Activated T-cell treated with anti-CD3 and anti-CD28 coated beads for 4 hours (primary cell): ENCODE data around the gene RAE1.

Source experiments
- DNase-seq: peaks from one replicate; pipeline ENCODE4 v3.0.0-alpha.2; 2020

Gene RAE1

GRCh38 chr20:57401565-57401918 lies 50.5 kb downstream of the RAE1 start:
- DNase-seq: no peak

GRCh38 chr20:57402206-57403125 lies 51.4 kb downstream of the RAE1 start:
- no peak for DNase-seq

- no peak for DNase-seq
Observed at GRCh38 chr20:57403216-57403615, 52.2 kb downstream of the RAE1 start.

DNA sequence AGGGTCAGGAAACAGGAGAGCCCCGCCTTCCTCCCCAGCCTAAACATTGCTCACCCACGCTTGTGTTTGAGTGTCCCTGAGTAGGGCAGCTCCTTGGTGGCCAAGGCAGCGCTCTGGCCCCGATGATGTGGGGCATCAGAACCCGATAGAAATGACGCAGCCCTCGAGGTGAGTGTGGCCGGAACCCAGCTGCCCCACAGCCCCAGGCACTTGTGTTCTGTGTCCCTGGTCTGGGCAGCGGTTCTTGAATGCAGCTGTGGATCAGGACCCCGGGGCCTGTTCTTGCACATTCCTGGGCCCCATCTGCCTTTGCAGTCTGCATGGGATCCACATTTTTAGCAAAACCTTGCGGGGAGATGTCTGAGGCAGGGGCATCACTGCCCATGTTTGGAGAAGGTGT lies 53.0 kb downstream of the RAE1 start:
- DNase-seq: no peak

DNA sequence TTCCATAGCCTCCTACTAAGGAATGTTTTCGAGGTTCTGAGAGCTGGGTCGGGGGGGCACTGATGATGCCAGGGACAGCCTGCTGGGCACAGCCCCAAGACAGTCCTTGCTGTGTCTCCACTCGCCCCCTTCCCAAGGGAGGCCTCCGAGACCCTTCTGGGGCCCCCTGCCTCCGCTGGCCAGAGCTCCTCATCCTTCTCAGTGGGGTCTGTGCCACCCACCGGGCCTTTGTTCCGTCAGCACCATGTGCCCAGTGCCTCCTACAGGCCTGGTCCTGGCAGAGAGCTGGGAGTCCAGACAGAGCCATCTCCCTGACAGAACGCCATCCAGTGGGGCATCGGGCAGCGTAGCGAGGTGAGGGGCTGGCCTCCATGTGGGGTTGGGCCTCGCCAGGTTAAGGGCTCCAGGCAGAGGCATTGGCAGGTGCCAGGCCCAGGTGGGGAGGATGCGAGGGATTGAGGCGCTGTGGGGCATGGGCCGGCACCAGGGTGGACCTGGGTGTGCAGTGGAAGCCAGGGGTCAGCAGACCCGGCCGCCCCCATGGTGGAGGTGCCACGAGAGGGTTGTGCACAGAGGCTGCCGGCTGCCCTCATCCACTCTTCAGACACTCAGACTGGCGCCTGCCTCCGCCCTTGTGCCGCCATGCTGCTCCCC lies 53.5 kb downstream of the RAE1 start:
- DNase-seq: no peak

GRCh38 chr20:57405236-57406016 lies 54.4 kb downstream of the RAE1 start:
- no peak for DNase-seq

GRCh38 chr20:57407541-57407956 lies 56.5 kb downstream of the RAE1 start:
- DNase-seq: no peak

DNA sequence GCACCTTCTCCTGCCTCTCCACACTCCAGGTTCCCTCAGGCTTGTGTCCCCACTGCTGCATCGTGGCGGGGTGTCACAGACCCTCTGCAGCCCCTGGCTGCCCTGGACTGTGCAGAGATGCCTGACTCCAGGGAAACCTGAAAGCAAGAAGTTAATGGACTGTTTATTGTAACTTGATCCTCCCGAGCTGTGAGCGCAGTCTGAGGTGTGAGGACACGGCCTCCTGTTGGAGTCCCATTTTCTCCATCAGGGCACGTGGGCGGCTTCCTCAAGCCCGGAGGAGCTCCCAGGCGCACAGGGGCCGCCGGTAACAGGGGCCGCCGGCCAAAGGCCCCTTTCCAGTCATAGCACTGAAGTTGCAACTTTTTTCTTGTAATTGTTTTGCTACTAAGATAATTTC lies 57.1 kb downstream of the RAE1 start:
- DNase-seq: no peak

DNA sequence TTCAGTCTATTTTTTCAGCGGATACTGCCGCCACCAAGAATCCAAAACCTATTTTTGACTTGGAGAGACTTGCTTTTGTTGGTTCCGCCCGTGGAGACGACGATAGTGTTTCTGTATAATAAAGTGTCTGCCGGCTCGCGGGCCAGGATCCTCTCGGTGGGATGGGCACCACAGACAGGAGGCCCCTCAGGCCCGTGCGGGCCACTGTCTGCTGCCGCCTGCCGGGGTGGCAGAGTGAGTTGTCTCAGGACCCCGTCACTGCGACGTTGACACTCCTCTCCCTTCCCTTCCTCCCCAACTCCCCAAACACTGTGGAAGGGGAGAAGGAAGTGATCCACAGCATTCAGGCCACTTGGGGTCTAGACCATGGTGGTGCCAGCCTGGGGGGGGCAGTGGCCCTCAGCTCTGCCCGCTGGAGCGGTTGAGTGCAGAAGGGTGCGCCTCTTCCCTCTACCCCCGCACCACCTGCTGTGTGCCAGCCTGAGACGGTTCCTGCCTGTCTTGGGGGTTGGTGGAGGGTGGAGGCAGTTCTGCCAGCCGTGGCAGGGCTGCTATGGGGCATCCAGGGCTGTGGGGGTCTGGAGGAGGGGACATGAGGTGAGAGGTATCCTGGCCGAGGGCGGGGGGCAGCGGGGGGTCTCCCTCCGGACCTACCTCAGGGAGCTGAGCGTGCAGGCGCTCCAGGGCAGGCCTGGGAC lies 57.6 kb downstream of the RAE1 start:
- DNase-seq: no peak

GRCh38 chr20:57409316-57409671 lies 58.2 kb downstream of the RAE1 start:
- no peak for DNase-seq

DNA sequence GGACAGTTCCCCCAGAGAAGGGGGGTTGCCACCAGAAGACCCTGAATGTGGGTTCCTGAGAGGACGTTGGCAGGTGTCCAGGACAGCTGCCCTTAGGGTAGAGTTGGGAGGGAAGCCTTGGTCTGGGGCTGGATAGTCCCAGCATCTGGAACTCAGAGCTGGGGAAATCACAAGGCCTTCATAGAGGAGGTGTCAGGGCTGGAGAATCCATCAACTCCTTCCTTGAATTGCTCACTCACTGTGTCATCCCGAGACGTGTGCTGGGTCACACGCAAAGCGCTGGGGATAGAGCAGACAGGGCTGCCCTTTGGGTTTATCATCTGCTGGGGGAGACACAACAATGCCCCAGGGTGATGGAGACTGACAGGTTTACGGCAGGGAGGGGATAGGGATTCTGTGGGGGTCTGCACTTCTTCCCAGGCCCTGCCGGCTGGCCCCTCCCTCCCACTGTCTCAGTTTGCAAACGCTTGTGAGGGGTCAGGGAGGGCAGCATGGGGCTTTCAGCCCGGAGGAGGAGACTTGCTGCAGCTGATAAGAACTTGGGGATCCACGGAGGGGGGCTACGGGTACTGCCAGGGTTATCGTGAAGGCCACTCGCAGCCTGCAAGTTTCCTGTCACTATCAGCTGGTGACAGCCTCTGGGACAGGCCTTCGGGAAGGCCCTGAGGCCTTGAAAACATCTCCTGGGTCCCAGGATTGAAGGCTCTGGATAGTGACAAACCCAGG lies 58.8 kb downstream of the RAE1 start:
- no peak for DNase-seq

DNA sequence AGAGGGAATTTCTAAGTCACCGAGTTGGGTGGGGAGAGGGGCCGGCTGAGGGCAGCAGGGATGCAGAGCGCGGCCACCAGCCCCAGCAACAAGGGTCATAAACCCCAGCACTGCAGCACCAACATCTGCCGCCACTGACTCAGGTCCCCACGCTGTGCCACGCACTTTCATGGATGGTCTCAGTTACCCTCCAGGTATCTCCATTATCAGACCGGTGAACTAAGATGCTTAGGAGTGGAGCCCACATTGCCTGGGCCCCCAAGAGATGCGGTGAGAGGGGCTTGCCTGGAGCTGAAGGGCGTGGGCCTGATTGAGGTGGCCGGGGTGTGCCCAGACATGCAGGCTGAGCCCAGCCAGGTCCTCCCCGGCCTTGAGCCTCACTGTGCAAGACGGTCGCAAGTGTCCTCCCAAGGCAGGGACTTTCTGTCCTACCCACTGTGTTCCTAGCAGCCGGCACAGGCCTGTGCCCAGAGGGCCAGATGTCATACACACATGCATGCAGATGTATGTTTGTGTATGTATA lies 59.4 kb downstream of the RAE1 start:
- DNase-seq: no peak

DNA sequence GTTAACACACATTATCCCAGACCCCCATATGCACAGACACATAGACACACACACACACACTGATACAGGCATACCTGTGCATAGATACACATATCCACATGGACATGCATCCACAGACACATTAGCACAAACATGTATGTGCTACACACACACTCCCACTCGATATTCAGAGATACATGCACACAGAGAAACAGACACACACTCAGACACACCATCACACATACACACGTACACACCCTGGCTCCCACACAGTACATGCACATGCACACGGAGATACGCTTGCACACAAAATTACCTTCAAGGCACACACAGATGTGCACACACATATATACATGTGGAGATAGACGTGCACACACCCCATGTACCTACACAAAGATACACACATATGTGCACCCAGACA lies 59.9 kb downstream of the RAE1 start:
- no peak for DNase-seq

- DNase-seq: no peak
Observed at GRCh38 chr20:57411406-57412283, 60.6 kb downstream of the RAE1 start.

- DNase-seq: no peak
Observed at GRCh38 chr20:57412347-57413029, 61.4 kb downstream of the RAE1 start.

GRCh38 chr20:57413986-57414385 lies 62.9 kb downstream of the RAE1 start:
- no peak for DNase-seq

GRCh38 chr20:57414867-57415592 lies 64.0 kb downstream of the RAE1 start:
- no peak for DNase-seq

GRCh38 chr20:57415771-57416170 lies 64.7 kb downstream of the RAE1 start:
- no peak for DNase-seq

DNA sequence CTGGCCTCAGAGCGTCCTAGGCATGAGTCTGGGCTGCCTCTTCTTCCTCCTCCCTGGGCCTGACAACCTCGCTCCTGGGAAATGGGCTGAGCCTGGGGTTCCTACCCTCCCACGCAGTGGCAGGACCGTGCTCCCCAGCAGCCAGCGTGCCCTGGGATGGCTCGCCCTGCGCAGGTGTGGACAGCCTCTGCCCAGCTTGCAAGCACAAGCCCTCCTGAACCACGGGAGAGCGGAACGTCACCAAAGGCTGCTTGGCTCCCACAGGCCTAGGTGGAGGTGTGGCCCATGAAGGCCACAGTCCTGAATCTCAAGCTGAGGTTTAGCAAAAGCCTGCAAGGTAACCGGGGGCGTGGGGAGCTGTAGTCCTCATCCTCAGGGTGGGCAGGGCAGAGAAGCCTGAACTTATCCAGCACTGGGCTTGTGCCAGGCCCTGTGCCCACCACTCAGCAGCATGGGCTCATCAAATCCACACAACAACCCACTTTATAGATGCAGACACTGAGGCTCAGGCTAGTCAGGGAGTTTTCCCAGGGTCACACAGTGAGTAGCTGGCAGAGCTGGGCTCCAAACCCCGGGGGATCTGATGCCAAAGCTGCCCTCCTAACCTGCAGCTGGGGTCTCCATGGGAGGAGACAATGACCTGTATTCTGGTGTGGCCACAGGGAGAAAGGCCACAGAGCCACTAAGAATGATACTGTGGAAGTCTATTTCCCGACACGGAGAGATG lies 65.4 kb downstream of the RAE1 start:
- DNase-seq: no peak
